HG02623 (cell line): ENCODE data around the gene MRPL28.
"Not testable (repeated sequence)": the region's sequence is repeated elsewhere in the genome, so short reads cannot be mapped to it uniquely, and the experiment has no call there.

Experiments used
- ATAC-seq: cut with Tn5 transposase; IDR thresholded peaks from one replicate; pipeline ENCODE4 v1.9.1; 2021; ENCODE audit warnings: moderate library complexity; ENCODE audit not compliant: unreplicated experiment

MRPL28 gene

DNA sequence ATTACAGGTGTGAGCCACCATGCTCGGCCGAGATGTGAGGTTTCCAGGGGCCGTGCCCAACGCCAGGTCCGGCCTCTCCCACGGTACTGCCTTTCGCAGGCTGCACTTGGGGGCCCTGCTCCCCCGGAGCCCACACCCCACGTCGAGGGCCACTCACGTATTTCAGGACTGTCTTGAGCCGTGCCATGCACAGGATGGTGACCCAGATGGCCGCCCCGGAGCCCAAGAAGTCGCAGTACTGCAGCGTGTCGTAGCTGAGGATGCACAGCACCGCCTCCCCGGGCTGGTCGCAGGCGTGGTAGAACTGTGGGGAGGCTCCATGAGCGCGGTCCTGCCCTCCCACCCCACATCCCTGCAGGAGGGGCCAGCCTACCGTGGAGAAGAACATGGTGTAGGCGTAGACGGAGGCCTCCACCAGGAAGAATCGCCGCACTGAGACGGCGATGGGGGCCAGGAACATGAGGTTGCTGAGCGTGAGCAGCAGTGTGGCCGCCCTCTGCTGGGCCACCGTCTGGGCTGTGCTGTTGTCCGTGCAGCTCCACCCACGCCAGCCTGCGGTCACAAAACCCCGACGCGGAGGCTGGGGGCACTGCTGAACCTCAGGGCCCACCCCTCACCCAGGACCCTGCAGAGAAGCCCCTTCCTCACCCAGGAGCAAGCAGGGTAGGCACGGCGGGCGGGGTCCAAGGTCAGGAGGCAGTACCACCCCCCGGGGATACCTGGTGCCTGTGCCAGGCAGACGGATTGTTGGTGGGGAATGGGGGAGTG is 3.7 kb upstream of the MRPL28 start:
- no peak for ATAC-seq

DNA sequence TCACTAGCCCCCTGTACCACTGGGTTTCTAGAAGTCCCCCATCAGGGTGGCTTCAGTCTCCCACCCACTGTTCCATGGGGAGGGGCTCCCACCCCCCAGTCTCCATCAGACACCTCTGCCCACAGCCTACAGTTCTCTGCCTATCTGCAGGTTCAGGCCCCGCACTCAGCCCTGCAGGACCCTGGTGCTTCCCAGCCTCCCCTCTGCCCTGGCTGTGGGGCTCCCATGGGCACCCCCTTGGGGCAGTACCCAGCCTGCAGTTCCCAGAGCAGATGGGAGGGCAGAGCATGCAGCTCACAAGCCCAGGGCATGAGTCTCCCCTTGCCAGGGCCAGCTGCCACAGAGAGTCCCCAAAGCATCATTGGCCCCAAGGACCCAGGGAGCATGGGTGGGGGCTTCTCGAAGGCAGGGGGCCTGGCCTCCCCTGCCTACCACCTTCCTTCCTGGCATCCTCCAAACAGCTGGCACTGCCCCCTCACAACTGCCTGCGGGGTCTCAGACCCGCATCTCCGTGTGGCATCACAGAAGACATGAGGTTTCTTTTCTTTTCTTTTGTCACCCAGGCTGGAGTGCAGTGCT is 2.8 kb upstream of the MRPL28 start:
- no peak for ATAC-seq

DNA sequence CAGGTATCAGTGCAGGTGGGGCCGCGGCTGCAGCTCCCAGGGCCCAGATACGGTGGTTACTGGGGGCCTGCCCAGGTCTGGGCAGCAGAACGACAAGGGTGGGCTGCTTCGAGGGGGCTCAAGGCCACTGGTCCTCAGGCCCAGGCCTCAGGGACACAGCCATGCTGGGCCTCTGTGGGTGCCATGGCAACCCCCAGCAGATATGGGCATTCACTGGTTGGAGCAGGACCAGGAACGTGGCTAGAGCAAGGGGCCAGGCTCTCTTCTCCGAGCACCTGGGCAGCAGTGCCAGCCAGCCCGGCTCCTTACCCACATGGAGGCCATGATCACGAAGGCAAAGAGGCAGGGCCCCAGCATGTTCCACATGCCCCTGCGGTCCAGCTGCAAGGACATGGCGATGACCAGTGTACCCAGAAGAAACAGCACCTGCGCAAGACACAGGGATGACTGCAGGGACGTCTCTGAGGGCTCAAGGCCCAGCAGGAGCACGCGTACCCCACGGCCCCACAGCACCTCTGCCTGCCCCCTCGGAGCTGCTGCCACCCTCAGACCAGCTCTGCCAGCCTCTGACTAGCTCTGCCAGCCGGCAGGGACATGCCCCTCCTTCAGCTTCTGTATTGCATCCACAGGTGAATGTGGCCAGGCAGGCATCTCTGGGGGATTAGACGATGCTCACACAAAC is 2.1 kb upstream of the MRPL28 start:
- ATAC-seq, result no peak

DNA sequence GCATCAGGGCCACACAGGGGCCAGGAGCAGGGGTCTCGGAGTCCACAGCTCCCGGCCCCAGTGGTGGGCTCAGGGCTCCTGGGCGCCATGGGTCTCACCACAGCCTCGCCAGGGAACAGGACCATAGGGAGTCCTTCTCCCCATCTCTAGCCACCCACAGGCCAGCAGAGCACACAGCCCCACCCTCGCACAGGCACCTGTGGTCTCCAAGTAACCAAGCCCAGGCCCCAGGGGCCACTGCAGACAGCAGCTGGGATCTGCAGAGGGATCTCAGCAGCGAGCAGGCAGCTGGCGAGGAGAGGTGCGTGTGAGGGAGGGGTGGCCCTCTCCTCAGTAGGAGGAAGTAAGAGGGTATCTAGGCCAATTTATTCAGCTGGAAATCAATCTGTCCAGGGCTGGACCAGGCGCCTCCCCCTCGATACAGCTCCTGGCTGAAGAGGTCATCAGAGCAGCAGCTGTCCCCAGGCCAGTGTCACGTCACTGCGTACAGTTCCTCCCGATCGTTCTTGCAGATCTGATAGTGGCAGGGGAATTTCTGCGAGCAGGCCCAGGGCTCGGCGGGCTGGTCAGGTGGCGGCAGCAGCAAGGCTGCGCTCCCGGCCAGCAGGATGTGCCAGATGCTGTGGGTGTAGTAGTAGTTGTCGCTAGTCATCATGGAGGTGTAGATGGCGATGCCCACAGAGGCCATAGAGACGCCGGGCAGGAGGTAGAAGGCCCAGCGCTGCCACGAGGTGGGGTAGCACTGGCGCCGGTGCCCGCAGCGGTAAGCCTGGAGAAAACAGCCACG is 1.4 kb upstream of the MRPL28 start:
- no peak for ATAC-seq

DNA sequence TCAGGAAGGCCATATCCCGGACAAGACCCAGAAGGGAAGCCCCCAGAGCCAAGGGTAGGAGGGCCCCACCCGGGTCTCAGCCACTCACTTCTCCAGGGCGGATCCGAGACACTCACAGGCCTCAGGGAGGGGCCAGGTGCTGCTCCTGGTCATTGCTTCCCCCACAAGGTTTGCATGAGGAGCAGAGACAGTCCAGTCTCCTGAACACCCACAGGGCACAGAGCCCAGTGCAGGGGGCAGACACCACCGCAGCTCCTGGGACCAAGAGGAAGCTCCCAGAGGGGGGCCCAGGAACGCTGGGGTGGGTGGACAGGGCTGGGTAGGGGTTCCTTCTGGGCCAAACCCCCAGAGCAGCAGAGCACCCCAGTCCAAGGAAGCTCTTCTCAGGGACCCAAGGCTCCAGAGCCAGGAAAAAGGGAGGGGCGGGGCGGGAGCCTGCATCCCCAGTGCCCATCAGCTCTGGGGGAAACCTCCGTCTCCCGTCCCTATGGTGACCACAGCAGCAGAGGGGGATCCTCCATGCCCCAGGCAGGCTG is 709 bp upstream of the MRPL28 start:
- ATAC-seq, result no peak

DNA sequence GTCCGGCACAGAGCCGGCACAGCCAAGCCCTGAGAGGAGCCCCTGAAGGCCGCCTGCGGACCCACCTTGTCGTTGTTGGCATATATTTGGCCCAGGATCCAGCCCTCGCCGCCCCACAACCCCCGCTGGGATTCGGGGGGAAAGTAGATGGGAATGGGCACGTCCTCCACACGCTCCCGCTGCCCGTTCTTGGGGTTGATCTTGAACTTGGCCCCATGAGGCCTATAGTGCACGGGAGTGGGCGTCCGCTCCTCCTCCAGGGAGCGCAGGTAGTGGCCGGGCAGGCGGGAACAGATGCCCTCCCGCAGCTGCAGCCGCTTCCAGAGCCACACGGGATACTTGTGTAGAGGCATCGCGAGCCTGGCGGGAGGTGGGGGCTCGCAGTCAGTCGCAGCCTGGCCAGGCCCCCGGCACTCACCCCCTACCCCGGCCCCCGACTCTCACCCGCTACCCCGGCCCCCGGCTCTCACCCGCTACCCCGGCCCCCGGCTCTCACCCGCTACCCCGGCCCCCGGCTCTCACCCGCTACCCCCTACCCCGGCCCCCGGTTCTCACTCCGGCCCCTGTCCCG is 387 bp downstream of the MRPL28 start:
- ATAC-seq, result no peak

DNA sequence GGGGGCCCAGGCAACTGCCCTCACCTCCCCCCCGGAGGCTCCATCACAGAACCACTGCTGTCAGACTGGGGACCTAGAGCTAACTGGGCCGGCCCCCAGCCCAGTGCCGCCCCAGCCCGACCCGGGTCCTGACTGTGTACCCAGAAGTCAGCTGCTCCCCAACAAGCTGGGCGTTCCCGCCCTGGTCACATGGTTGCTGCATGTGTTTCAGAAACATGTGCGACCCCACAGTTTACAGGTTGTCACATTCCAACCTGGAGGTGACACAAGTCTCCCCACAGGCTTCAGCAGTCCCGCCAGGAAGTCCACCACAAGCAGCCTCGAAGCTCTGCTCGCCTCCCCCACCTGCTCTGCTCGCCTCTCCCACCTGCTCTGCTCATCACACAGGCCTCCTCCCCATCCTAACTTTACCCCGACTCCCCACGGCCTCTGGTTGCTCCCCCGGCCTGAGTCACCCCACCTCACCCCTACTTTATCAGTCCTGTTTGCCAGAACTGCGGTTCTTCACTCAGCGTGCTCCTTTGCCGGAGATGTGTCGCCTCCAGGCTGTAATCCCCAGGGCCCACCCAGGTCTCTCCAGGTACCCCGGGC is 968 bp downstream of the MRPL28 start:
- ATAC-seq, result no peak

DNA sequence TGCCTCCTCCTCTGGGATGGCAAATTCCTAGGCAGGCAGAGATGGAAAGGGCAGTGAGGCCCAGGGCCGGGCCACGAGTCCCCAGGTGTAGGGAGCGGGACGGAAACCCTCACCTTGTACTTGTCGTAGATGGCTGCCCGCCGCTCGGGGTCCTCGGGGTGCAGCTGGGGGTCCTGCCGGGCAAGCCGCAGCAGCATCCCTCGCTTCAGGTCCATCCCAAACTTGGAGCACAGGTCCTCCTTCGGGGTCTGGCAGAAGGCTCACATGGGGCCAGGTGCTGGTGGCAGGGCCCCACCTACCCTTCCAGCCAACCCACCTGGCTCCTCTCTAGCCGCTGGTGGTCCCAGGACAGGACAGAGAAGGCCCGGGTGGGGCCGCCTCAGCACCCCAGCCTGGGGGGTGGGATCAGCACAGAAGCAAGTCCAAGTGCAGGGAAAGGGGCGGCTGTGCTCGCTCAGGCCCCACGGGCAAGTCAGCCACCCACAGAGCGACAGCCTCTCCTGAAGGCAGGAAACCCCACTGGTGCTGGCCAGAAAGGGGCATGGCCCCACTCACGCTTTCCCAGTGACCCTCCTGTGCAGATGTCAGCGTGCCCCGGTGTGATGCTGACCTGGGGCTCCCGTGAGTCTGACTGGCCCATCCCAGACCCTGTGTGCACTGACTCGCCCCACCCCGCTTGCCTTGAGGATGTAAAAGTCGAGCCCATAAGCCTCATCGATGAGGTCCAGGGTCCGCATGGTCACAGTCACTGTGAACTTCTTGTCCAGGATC is 1.8 kb downstream of the MRPL28 start:
- no peak for ATAC-seq

DNA sequence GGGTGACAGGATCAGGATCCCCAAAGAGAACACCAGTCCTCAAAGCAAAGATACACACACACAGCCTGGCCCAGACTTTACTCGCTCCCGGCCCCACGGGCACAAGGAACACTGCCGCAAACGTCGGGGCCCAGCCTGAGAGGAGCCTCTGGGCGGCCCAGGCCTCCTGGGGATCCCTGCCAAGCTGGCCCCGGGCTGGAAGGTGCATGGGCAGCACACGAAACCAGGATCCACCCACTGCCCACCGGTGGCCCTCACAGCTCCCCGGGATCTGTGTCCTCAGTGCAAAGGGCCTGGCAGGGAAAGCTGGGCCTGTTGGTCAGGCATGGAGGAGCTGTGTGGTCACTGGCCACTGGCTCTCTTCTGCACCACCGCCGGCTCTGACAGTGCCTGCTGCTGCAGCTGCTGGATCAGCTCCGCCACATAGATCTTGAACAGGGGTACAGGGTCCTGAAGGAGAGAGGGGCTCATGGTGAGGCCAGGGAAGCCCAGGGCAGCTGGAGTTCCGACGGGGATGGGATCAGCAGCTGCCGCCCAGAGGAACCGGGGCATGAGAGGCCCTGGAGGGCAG is 2.9 kb downstream of the MRPL28 start:
- no peak for ATAC-seq

DNA sequence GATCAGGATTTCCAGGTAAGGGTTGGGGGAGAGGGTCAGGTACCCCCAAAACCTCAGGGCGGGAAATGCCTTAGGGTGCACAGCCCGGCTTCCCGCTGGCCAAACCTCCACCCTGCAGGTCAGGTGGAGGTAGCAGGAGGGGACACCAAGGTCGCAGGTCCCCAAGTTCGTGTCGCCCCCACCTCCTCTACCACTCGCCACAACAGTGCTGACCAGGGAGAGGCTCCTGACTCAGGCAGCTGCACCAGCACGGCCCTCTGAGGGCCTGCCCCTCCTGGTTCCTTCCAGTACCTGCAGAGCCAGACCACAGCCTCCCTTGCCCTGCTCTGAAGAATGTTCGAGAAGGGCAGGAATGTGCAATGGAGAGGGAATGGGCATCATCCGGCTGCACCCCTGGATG is 3.9 kb downstream of the MRPL28 start:
- no peak for ATAC-seq

DNA sequence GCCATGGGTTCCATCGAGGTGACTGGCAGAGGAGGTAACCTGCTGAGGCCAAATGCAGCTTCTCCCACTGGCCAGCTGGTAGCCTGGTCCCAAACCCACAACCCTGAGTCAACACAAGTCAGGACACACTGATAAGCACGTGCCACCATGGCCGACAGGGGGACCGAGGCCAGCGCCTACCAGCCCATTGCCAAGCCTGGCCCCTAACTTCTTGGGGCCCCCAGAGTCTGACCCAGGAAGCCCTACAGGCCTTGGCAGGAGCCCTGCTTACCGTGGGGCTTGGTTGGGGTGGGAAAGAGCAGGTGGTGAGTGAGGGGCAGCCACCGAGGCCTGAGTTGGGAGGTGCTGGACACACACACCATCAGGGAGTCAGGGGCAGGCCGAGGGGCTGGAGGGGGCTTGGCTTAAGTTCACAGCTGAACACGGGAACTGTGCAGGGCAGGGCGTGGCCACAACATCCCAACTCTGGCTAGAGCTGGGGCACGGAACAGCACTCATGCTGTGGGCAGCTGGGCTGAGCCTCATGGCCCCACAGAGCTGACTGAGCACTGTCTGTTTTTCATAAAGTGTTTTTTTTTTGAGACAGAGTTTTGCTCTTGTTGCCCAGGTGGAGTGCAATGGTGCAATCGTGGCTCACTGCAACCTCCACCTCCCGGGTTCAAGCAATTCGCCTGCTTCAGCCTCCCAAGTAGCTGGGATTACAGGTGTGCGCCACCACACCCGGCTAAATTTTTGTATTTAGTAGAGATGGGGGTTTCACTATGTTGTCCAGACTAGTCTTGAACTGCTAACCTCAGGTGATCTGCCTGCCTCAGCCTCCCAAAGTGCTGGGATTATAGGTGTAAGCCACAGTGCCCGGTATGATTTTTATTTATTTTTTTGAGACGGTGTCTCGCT is 5.5 kb downstream of the MRPL28 start:
- no peak for ATAC-seq

DNA sequence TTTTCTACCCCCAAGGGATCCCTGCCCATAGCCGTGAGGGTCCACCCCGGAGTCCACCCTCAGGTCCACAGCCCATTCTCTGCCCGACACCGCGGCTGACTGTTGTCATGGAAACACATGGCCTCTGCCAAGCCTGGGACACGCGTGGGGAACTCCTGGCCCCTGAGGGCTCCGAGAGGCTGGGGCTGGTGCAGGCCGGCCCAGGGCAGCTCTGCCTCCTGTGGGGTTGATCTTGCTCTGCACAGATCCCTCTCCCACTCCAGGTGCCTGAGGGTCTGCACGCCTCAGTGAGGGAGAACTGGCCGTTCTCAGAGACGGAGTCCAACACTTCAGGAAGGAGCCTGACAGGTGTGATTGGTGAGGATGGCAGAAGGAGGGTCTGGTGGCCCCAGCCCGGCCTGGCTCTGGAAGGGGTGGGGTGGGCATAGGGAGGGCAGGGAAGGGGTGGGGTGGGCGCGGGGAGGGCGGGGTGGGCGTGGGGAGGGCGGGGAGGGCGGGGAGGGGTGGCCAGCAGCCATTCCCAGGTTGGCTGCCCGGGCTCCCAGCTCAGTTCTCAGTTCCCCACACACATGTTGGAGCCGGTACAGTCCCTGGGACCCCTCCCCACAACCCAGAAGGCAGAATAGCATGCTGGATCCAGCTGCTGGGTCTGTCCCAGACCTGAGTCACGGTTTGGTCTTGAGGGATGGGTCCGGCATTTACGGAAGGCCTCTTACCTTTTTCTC is 6.4 kb downstream of the MRPL28 start:
- ATAC-seq, result no peak

DNA sequence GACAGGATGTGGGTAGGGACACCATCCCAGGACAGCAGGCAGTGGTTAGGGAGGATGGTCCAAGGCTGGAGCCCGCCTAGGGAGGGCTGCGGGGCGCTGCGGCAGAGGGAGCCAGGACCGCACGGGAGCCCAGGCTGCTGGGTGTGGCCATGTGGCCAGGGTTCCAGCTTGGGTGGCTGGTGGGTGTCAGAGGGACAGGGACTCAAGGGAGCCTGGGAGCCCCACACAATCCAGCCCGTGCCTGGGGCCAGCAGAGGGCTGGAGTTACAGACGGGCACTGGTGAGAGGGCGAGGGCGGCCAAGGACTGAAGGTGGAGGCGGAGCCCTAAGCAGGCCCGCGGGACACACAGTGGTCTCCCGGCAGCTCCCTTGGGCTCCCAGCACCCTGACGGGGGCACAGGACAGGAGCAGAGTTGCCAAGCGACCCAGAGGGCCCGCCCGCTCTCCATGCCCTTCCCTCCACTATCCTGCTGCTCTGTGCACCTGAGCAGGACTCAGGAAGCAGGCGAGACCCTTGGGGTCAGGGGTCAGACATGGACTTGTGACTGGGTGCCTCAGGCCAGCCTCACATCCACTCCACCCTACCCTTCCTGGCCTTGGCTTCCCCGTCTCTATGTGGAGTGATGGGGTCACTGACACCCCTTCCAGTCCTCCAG is 7.1 kb downstream of the MRPL28 start:
- no peak for ATAC-seq

DNA sequence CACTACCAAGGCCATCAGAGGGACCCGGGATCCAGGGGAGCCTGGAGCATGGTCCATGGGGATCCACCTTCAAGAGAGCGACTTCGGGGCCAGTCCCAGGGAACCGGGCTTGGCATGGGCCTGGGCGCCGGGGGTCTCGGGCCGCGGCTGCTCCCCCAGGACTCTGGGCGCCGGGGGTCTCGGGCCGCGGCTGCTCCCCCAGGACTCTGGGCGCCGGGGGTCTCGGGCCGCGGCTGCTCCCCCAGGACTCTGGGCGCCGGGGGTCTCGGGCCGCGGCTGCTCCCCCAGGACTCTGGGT is 7.7 kb downstream of the MRPL28 start:
- not testable (repeated sequence) for ATAC-seq

DNA sequence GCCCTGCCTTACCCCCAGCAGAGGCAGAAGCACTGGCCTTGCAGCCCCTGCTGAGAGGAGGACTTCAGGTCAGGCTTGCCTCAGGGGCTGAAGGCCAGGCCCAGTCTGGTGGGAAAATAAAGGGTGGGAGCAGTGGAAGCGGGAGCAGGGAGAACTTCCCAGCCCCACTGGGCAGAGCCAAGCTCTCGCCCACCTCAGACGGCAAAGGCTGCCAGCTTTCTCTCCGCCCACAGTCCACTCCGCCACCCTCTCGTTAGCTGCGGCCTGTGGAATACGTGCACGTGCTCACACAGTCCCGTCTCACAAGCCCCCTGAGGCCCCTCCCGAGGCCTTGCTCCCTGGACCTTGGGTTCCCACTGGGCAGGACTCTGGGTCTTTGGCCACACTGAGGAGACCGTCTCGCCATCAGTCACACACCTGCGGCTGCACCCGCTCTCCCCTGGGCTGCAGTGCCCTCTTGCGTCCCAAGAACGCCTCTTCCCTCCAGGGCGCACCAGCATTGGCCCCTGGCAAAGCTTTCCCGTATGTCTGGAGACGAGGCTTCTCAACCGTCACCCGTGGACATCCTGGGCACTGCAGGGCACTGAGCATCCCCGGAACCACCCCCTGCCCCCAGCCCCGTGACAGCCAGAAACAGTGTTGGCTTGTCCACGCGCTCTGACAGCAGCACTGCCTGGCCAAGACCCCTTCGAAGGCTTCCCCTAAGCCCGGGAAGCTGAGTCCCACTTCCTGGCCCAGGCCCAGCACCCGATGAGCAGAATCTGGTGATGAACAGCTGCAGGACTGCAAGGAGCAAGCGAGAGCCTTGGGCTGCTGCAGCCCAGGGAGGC is 8.3 kb downstream of the MRPL28 start:
- no peak for ATAC-seq

DNA sequence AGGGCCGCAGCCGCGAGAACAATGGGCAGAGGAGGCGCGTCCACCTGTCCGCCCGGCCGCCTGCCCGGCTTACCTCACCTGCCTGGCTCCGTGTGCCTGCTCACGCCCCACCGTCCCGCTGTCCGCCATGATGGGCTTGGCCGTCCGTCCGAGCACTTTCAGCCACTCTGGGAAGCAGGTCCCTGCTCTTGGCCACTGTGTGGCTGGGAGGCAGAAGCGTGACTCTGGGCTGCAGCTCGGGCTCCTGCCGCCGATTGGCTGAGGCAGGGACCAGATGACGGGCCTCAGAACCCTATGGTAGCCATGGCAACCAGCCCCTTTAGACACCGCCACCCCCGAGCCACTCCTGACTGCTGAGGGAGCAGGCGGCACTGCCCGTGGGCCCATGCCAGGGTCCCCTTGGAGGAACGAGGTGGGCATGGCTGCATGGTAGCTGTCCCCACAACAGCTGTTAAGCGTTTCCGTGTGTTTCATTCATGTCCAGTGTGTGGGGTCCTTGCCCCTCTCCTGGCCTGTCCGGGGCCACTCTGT is 8.9 kb downstream of the MRPL28 start:
- ATAC-seq, result no peak
